Occipital lobe (tissue), 2 donors: Measurements from ENCODE around the gene KCNIP3. TPM values are rescaled to one million over a fixed set of nuclear protein-coding genes. Genes with fewer than 3 reads are reported as not detected.
"Not testable (repeated sequence)": the region's sequence is repeated elsewhere in the genome, so short reads cannot be mapped to it uniquely, and the experiment has no call there.

ENCODE experiments used
- DNase-seq: peaks from one replicate; lab custom pipeline; 2025; lab: John Stamatoyannopoulos, UW
- total RNA-seq: library from RNA; depleted of rRNA; stranded (reverse); fragments of >200 nt; gene quantifications from one replicate; pipeline ENCODE4 v1.2.3, GENCODE V29; 2014

KCNIP3 gene
- total RNA-seq, 1 donor from 2014 or later: 6.9 TPM

- no peak for DNase-seq
Observed at GRCh38 chr2:95382686-95383634, 85.8 kb downstream of the KCNIP3 start.

- DNase-seq: no peak
Observed at GRCh38 chr2:95383635-95384027, 86.5 kb downstream of the KCNIP3 start.

- no peak for DNase-seq
Observed at GRCh38 chr2:95384854-95385569, 87.9 kb downstream of the KCNIP3 start.

- no peak for DNase-seq
Observed at GRCh38 chr2:95385570-95385984, 88.4 kb downstream of the KCNIP3 start.

DNA sequence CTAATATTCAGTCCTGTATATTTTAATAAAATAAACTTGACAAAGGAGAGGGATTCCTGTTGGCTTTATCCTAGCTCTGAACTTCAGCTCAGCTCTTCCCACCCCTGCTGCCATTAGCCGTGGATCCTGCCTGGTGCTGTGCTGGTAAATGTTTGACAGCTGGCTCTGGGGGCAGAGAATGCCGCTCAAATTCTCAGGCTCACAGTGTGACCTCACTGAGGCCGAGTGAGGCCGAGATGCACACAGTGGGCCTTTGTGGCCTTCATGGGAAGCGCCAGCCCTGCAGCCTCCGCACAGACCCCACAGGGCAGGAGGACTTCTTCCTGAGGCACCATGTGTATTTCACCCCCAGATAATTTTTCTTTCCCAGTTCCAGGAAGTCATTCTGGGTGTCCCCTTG lies 88.9 kb downstream of the KCNIP3 start:
- DNase-seq: no peak

- DNase-seq: no peak
Observed at GRCh38 chr2:95387358-95387757, 90.2 kb downstream of the KCNIP3 start.

DNA sequence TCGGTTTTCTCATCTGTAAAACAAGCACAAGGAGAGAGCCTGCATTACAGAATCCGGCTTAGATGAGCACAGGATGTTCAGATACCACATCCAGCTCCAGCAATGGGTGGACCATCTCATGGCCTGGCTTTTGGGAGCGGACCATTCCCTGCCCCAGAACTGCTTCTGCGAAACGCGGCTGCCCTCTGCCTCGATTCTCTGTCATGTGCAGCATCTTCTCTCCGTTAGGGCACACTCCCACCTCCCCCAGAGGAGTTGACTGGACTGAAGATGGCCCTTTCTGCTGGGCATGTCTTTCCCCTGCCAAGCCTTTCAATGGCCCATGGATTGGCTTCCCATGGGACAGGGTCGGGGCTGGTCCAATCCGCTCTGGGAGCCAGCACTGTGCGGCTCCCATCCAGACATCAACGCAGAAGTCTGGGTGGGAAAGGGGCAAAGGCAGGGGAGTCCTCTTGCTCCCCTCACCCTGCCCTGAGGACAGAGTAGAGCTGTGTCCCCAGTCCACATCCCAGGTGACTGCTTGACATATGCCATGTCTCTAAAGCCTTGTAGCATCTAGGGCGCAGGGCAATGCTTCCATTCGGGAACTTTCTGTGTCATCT lies 91.0 kb downstream of the KCNIP3 start:
- DNase-seq: no peak

GRCh38 chr2:95388856-95389244 lies 91.7 kb downstream of the KCNIP3 start:
- no peak for DNase-seq

GRCh38 chr2:95389245-95390119 lies 92.3 kb downstream of the KCNIP3 start:
- DNase-seq: peak; percentile 66

GRCh38 chr2:95390272-95390880 lies 93.2 kb downstream of the KCNIP3 start:
- no peak for DNase-seq

- no peak for DNase-seq
Observed at GRCh38 chr2:95390881-95391321, 93.8 kb downstream of the KCNIP3 start.

- DNase-seq: no peak
Observed at GRCh38 chr2:95391641-95392310, 94.6 kb downstream of the KCNIP3 start.

- no peak for DNase-seq
Observed at GRCh38 chr2:95392320-95392719, 95.2 kb downstream of the KCNIP3 start.

DNA sequence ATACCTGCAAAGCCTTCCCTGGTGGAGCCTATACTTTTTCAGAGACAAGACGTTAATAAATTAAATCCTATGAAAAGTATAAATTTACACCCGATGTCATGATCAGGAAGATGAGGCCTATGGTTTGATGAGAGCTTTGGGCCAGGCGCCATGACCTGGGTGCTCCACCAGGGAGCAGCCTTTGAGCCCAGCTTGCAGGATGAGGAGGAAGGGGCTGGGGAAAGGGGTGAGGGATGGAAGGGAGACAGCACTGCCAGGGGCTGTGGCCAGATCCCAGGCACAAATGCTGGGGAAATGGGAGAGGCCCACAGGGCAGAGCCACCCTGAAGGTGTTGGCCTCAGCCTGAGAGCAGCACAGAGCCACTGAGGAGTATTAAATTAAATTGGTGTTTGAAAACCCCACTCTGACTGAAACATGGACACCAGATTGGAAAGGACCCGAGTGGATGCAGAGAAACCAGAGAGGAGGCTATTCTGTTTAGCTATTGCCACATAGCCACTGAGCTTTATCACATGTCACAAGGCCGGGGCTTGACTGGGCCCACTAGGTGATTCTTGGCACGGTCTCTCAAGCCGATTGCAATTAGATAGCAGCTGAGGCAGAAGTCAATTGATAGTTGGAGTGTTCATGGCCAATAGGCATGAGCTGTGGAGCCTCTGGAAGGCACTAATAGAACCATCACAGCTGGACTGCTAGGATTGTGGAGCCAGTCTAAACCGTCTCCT lies 95.7 kb downstream of the KCNIP3 start:
- no peak for DNase-seq

DNA sequence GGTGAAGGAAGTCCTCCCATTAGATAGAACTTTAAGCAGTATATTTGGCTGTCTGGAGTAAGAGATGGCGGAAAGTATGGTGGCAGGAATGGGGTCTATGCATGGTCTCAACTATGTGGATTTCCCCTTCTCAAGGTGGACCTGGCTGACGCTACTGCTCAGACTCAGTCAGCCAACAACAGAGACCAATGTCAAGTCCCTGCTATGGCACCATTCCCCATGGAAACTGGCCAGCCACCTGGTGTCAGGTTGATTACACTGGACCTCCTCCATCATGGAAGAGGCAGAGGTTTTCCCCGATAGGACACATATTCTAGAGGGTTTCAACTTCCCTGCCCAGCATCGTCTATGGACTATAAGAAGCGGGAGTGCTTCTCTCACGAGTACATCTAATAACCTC lies 96.8 kb downstream of the KCNIP3 start:
- no peak for DNase-seq

- DNase-seq: no peak
Observed at GRCh38 chr2:95399061-95399460, 101.9 kb downstream of the KCNIP3 start.

- no peak for DNase-seq
Observed at GRCh38 chr2:95401480-95401879, 104.3 kb downstream of the KCNIP3 start.

GRCh38 chr2:95402004-95402369 lies 104.8 kb downstream of the KCNIP3 start:
- not testable (repeated sequence) for DNase-seq

DNA sequence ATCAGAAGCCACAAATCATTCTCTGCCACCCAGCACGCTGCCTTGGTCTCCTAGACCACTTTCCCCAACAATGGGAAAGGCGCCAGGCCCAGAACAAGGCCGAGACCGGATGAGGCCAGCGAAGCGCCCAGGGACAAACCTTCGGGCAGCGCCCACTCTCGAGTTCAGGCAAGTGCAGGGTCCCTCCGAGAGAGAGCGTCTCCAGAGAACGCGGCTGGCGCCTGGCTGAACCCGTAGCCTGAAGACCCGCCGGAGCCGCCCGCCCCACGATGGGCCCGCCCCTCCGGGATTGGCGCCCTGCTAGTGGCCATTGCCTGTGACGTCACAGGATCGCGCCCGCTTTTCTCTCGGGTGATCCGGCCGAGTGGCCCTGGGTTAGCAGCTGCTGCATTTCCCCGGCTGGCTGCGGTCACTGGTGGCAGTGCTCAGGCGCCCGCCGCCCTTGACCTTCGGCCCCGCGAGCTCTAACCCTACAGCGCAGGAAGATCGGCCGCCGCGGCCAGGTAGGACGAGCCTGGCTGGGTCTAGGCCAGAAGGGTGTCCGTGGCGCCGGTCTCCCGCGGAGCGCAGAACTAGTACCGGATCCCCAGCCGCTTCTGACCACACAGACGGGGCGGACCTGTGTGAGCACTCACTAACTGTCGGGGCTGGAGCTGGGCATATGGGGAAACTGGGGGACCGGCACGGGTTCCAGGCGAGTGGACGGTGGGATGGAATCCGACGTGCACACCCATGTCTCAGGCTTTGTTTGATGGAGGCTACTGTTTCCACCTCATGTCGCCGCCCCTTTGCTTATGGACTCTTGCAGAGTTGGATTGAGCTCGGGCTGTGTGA lies 105.4 kb downstream of the KCNIP3 start, which contains the start of gene FAHD2A:
Gene FAHD2A (plus strand): TSS at position 339 of the 834 bp plus-strand sequence. CDS start 2,851 bp downstream, outside the sequence.
- peak; percentile 93 for DNase-seq
